ENCODE measurements around the gene PAIP2B. TPM values are rescaled to one million over a fixed set of nuclear protein-coding genes. Genes with fewer than 3 reads are reported as not detected.
A peak's percentile ranks its signal among the peaks of the same experiment; 100 is the strongest.

PAIP2B gene
- 0.25 and 0.34 TPM in 2 replicates for total RNA-seq (2014; rRNA removed; shearing (Covaris generic))

DNA sequence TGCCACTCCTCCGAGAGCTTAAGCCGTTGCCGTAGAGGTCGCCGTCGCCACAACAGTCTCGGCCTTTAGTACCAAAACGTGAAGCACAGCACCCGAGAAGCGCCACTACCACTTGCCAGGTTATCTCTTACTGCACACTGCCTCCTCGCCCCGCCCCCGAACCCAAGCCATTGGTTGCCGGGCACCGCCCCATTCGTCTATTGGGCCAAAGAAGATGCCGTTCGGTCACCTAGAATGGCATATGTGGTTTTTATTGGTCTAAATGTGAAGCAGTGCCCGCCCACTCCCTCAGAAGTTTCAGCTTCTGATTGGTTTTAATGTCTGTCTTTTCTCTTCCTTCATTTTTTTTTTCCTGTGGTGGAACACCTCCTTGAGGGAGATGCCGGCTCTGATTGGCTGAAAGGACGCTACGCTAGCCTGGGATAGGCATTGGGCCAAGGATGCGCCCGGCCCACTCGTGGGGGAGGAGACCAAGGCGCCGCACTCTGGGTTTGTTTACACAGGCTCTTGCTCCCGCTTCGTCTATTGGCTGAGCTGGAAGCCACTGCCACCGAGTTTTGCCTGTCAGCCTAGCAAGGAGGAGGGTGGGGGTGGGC is at the start of gene PAIP2B:
TSS of gene PAIP2B (minus strand) at position 139 of the 596 bp plus-strand sequence. CDS start 24,514 bp downstream, outside the sequence.
- H3K36me3 ChIP-seq, result no peaks in the 10 kb centered on the region
- peaks cover 12% of the 10 kb centered on the region for H3K4me1 ChIP-seq (replicated peaks)
- H3K9me3 ChIP-seq (replicated peaks), result no peaks in the 10 kb centered on the region
- H3K27ac ChIP-seq, result no peak within 1 kb of the TSS
- DNase-seq (ENCODE audit: low read depth in 1 of 2, low spot score in 2 of 2), result peak; percentile 98 to 99
- H3K27me3 ChIP-seq (replicated peaks), result peaks cover 15% of the 10 kb centered on the region
- peak within 1 kb of the TSS; percentile 48 for H3K4me3 ChIP-seq

- H3K9me3 ChIP-seq (replicated peaks), result no peaks in the 10 kb centered on the region
- peaks cover 17% of the 10 kb centered on the region for H3K27me3 ChIP-seq (replicated peaks)
- H3K4me3 ChIP-seq, result peak overlapping the region; percentile 49; the same call in 1 of the 2 replicates
- no peaks in the 10 kb centered on the region for H3K36me3 ChIP-seq
- no peak overlapping the region for H3K27ac ChIP-seq
- no peak for DNase-seq (ENCODE audit: low read depth in 1 of 2, low spot score in 2 of 2)
- peaks cover 17% of the 10 kb centered on the region for H3K4me1 ChIP-seq (replicated peaks)
These were observed 49.0 kb upstream of the PAIP2B start for GRCh38 chr2:71275939-71276310.

DNA sequence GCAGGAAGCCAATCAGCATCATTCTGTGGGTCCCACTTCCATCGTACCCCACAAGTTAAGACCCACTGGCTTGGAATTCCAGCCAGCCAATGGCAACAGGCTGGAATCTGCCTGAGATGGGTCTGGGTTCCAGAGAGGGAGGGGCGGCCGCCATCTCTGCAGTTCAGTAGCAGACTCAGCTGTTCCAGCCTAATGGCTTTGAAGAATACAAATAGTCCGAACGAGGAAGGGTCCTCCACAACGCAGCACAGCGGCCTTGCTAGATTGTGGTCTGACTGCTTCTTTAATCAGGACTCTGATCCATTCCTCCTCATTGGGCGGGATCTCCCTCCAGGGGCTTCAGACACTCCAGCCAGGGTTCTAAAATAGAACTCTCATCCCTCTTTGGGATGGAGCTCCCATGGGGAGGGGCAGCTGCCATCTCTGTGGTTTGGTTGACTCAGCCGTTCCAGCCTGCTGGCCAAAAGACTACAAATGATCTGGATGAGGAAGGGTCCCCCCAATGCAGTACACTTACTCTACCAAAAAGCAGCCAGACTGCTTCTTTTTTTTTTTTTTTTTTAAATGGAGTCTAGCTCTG is 42.7 kb upstream of the PAIP2B start:
- DNase-seq (ENCODE audit: low read depth in 1 of 2, low spot score in 2 of 2), result no peak
- H3K9me3 ChIP-seq (replicated peaks), result no peaks in the 10 kb centered on the region
- no peak overlapping the region for H3K27ac ChIP-seq
- H3K4me3 ChIP-seq, result no peak overlapping the region
- H3K27me3 ChIP-seq (replicated peaks), result peaks cover 21% of the 10 kb centered on the region
- no peaks in the 10 kb centered on the region for H3K36me3 ChIP-seq
- H3K4me1 ChIP-seq (replicated peaks), result no peaks in the 10 kb centered on the region

DNA sequence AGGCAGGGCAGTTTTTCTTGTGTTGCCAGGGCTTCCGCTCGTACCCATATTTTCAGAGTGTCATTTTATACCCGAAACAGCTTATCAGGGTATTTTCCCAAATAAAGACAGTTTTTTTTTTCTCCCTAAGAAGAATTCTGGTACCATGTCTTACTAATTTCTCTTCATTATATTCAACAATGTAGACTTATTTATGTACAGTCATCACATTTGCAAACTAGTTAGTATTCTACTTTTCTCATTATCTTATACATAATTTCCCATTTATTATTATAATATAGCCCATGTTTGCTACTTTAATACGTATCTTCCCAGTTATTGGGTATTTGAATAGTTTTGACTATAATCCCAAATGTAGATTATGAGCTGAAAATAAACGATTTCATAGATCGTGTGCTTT is 36.5 kb upstream of the PAIP2B start:
- Histone ChIP-seq H3K27me3 (replicated peaks) (peaks cover 23% of the 10 kb centered on the region), H3K36me3 (no peaks in the 10 kb centered on the region), H3K27ac (no peak overlapping the region), H3K9me3 (replicated peaks) (no peaks in the 10 kb centered on the region), H3K4me1 (replicated peaks) (no peaks in the 10 kb centered on the region), H3K4me3 (no peak overlapping the region)
- DNase-seq (ENCODE audit: low read depth in 1 of 2, low spot score in 2 of 2), result no peak

DNA sequence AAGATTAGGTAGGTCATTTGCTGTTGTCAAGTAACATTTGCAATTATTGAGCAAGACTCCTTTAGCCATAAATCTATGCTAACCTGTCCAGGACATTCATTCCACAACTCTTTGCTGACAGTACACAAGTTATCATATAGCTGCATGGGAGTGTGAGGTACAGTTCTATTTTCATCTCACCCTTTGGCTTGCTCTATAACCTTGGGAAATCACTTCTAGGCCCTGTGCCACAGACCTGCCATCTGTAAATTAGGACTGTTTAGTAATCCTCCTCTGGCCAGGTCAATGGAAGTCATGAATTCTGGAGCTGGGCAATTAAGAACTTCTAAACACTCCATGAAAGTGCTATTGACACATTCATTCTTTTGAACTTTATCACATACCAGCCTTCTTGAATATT is 34.6 kb upstream of the PAIP2B start:
- DNase-seq (ENCODE audit: low read depth in 1 of 2, low spot score in 2 of 2), result no peak
- no peaks in the 10 kb centered on the region for H3K36me3 ChIP-seq
- no peaks in the 10 kb centered on the region for H3K9me3 ChIP-seq (replicated peaks)
- H3K27me3 ChIP-seq (replicated peaks), result peaks cover 28% of the 10 kb centered on the region
- H3K27ac ChIP-seq, result no peak overlapping the region
- H3K4me3 ChIP-seq, result no peak overlapping the region
- no peaks in the 10 kb centered on the region for H3K4me1 ChIP-seq (replicated peaks)

DNA sequence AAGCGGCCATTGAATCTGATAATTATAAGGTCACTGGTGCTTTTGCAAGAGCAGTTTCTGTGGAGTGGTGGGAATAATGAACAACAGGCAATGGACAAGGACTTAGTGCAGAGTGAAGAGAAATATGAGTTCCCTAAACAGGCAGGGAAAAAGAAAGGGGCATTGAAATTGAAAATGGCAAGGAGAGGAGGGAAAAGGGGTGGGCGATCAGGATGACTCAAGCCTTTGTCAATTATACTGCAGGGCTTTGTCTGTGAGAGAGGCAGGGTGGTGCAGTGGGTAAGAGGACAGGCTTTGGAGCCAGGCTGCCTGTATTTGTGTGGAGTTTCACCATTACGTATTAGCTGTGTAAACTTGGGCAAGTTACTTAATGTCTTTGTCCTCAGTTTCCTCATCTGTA is 29.5 kb upstream of the PAIP2B start:
- DNase-seq (ENCODE audit: low read depth in 1 of 2, low spot score in 2 of 2), result no peak
- Histone ChIP-seq H3K27ac (no peak overlapping the region), H3K36me3 (no peaks in the 10 kb centered on the region), H3K9me3 (replicated peaks) (no peaks in the 10 kb centered on the region), H3K4me1 (replicated peaks) (no peaks in the 10 kb centered on the region), H3K27me3 (replicated peaks) (peaks cover 12% of the 10 kb centered on the region), H3K4me3 (no peak overlapping the region)

DNA sequence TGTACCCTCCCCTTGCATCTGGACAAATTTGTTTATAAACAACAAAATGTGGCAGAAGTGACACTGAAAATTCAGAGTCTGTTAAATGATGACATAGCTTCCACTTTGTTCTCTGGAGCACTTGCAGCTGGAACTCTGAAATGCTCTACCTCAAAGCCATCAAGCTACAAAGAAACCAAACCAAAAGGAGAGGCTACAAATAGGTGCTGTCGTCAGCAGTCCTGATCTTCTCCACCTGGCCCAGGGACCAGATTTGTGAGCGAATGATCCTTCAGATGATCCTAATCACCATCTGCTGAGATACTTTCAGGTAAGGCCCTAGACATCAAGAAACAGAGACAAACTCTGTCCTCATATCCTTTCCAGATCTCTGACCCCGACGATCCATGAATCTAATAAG is 27.9 kb upstream of the PAIP2B start:
- H3K9me3 ChIP-seq (replicated peaks), result no peaks in the 10 kb centered on the region
- no peak overlapping the region for H3K4me3 ChIP-seq
- no peak overlapping the region for H3K27ac ChIP-seq
- no peaks in the 10 kb centered on the region for H3K4me1 ChIP-seq (replicated peaks)
- H3K27me3 ChIP-seq (replicated peaks), result peaks cover 11% of the 10 kb centered on the region; the same call in 1 of the 2 replicates
- no peaks in the 10 kb centered on the region for H3K36me3 ChIP-seq
- DNase-seq (ENCODE audit: low read depth in 1 of 2, low spot score in 2 of 2), result no peak

GRCh38 chr2:71254078-71254477 is 27.2 kb upstream of the PAIP2B start:
- no peak overlapping the region for H3K4me3 ChIP-seq
- peaks cover 11% of the 10 kb centered on the region; the same call in 1 of the 2 replicates for H3K27me3 ChIP-seq (replicated peaks)
- DNase-seq (ENCODE audit: low read depth in 1 of 2, low spot score in 2 of 2), result no peak
- no peaks in the 10 kb centered on the region for H3K4me1 ChIP-seq (replicated peaks)
- H3K27ac ChIP-seq, result no peak overlapping the region
- no peaks in the 10 kb centered on the region for H3K9me3 ChIP-seq (replicated peaks)
- H3K36me3 ChIP-seq, result no peaks in the 10 kb centered on the region

GRCh38 chr2:71253476-71253875 is 26.6 kb upstream of the PAIP2B start:
- DNase-seq (ENCODE audit: low read depth in 1 of 2, low spot score in 2 of 2), result no peak
- Histone ChIP-seq H3K4me3 (no peak overlapping the region), H3K36me3 (no peaks in the 10 kb centered on the region), H3K27me3 (replicated peaks) (peaks cover 10% of the 10 kb centered on the region; the same call in 1 of the 2 replicates), H3K9me3 (replicated peaks) (no peaks in the 10 kb centered on the region), H3K27ac (no peak overlapping the region), H3K4me1 (replicated peaks) (no peaks in the 10 kb centered on the region)

DNA sequence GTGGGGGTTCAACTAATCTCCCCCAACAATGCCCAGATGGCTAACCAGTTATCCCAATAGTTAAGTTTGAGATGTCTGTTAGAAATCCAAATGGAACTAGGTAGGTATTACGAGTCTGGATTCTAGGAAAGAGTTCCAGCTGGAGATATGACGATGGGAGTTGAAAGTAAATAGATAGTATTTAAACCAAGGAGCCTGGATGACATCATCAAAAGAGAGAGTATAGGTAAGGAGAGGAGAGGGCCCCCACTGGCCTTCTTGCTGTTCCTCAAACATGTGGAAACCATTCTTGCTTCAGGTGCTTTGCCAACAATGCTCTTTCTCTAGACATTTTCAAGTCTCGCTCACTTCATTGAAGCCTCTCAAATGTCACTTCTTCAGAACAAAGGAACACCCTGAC is 26.0 kb upstream of the PAIP2B start:
- Histone ChIP-seq H3K4me1 (replicated peaks) (no peaks in the 10 kb centered on the region), H3K27me3 (replicated peaks) (peaks cover 9% of the 10 kb centered on the region; the same call in 1 of the 2 replicates), H3K9me3 (replicated peaks) (no peaks in the 10 kb centered on the region), H3K4me3 (no peak overlapping the region), H3K36me3 (no peaks in the 10 kb centered on the region), H3K27ac (no peak overlapping the region)
- no peak for DNase-seq (ENCODE audit: low read depth in 1 of 2, low spot score in 2 of 2)

DNA sequence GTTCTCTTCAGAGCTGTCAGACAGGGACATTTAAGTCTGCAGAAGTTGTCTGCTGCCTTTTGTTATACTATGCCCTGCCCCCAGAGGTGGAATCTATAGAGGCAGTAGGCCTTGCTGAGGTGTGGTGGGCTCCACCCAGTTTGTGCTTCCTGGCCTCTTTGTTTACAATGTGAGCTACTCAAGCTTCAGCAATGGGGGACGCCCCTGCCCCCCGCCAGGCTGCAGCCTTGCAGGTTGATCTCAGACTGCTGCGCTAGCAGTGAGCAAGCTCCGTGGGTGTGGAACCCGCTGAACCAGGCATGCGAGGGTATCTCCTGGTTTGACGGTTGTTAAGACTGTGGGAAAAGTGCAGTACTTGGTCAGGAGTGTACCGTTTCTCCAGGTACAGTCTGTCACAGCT is 24.0 kb upstream of the PAIP2B start:
- no peak for DNase-seq (ENCODE audit: low read depth in 1 of 2, low spot score in 2 of 2)
- Histone ChIP-seq H3K36me3 (no peaks in the 10 kb centered on the region), H3K27me3 (replicated peaks) (peaks cover 5% of the 10 kb centered on the region; the same call in 1 of the 2 replicates), H3K4me1 (replicated peaks) (no peaks in the 10 kb centered on the region), H3K4me3 (no peak overlapping the region), H3K27ac (no peak overlapping the region), H3K9me3 (replicated peaks) (no peaks in the 10 kb centered on the region)

DNA sequence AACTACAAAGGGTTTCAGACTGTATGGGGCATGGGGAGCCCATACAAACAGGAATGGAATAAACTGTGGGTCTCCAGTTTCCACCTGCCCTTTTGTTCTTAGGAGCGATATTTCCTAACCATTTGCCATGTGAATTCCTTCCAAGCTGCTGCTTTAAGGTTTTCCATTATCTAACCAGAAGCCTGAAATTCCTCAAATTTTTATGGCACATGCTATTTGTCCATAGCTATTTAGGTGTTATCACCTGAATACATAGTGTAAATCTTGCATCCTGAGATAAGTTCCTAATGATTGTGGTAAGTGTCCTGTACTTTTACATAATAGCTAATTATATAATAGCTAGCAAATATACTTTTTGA is 17.4 kb upstream of the PAIP2B start:
- DNase-seq (ENCODE audit: low read depth in 1 of 2, low spot score in 2 of 2), result no peak
- Histone ChIP-seq H3K4me3 (no peak overlapping the region), H3K36me3 (no peaks in the 10 kb centered on the region), H3K4me1 (replicated peaks) (no peaks in the 10 kb centered on the region), H3K27me3 (replicated peaks) (peaks cover 12% of the 10 kb centered on the region), H3K27ac (no peak overlapping the region), H3K9me3 (replicated peaks) (no peaks in the 10 kb centered on the region)

GRCh38 chr2:71243634-71244301 is 16.9 kb upstream of the PAIP2B start:
- no peaks in the 10 kb centered on the region for H3K36me3 ChIP-seq
- no peaks in the 10 kb centered on the region for H3K9me3 ChIP-seq (replicated peaks)
- DNase-seq (ENCODE audit: low read depth in 1 of 2, low spot score in 2 of 2), result no peak

GRCh38 chr2:71240794-71241193 is 13.9 kb upstream of the PAIP2B start:
- Histone ChIP-seq H3K36me3 (no peaks in the 10 kb centered on the region), H3K9me3 (replicated peaks) (no peaks in the 10 kb centered on the region), H3K4me1 (replicated peaks) (no peaks in the 10 kb centered on the region), H3K27me3 (replicated peaks) (peaks cover 26% of the 10 kb centered on the region), H3K27ac (no peak overlapping the region), H3K4me3 (no peak overlapping the region)
- no peak for DNase-seq (ENCODE audit: low read depth in 1 of 2, low spot score in 2 of 2)

More at GRCh38 chr2:71243634-71244301, 16.9 kb upstream of the PAIP2B start:
- no peaks in the 10 kb centered on the region for H3K4me1 ChIP-seq (replicated peaks)
- no peak overlapping the region for H3K27ac ChIP-seq
- no peak overlapping the region for H3K4me3 ChIP-seq
- peaks cover 12% of the 10 kb centered on the region for H3K27me3 ChIP-seq (replicated peaks)
